GM19351 (cell line): ENCODE results near the gene CRYBB1.
"Not testable (repeated sequence)": the region's sequence is repeated elsewhere in the genome, so short reads cannot be mapped to it uniquely, and the experiment has no call there.

Source experiments
- ATAC-seq: cut with Tn5 transposase; IDR thresholded peaks from one replicate; pipeline ENCODE4 v1.9.1; 2021; ENCODE audit warnings: mild to moderate bottlenecking, moderate library complexity; ENCODE audit not compliant: unreplicated experiment

CRYBB1 gene

DNA sequence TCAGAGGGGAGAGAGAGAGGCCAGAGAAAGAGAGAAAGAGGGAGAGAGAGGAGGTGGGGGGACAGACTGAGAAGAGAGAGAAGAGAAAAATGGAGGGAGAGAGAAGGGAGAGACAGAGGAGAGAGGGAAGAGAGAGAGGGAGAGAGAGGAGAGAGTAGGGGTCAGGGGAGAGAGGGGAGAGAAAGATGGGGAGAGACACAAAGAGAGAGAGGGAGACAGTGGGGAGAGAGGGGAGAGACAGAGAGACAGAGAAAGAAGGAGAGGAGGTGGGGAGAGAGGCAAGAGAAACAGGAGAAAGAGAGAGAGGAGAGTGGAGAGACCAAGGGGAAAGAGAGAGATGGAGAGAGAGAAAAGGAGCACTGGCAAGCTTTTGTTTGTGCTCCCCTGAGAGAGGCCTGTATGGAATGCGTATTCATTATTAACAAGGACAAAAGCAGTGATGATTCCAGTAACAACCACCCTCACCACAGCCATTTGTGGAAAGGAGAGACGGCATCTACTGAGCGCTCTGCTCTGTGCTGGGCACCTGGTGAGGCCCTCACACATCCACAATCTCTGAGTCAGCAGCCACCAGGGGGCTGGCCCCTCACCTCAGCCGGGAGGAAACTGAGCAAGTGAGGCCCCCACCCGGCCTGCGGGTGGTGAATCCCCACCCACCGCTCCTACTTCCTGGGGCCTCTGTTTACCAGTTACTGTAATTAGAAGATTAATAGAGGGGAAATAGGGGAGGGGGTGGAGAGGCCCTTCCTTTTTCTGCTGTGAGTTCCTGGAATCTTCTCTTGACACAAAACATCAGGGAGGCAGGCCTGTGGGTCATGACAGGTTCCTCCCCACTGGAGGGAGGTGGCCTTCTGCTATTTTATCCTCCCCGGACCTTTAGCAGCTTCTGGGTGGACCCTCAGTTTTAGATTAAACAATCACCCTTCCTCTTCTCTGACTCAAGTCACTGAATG is 24.9 kb upstream of the CRYBB1 start:
- no peak for ATAC-seq

DNA sequence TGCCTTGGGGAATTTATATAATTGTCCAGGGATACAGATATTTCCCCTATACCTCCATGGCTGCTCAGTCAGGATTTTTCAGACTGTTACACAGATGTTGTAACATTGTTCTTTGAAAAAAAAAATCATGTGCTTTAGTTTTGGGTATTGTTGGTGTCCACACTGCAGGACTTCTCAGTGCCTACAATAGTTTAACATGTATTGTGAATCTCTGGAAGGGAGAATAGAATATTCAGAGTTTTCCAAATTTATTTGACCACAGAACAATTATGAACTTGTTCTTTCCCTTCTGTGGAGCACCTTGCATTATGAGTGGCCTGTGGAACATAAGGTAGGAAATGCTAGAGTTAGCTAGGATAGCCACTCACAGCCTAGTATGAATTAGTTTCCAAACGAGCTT is 18.5 kb upstream of the CRYBB1 start:
- ATAC-seq, result no peak

- no peak for ATAC-seq
Observed at GRCh38 chr22:26635117-26635516, 17.3 kb upstream of the CRYBB1 start.

- no peak for ATAC-seq
Observed at GRCh38 chr22:26634189-26634588, 16.4 kb upstream of the CRYBB1 start.

DNA sequence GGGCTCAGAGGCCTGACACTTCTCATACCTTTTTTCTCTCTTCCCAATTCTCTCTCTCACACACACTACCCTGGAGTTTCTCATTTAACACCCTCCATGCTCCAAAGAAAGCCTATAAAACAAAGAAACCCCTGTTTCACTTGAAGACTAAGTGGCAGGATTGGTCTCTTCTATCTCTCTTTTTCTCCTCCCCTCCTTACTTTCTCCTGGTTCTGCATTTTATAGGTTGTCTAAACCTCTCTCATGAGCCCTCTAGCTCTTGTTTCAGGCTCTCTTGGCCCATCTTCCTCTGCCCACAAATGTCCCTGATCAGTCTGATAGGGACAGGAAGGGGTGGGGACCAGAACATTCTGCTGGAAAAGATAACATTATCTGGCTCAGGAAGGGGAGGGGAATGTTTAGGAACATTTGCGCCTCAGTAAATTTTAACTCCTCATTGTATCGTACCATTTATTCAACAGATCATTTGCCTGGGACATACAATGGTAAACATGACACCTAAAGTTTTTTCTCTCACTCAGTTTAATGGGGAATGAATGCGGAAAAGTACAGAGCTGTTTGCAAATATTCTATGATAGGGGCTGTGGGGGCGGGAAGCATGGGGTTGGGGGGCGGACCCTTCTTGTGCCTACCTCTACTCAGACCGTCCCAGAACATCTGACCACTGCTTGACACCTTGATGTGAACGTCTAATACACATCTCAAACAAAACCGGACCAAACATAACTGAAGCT is 14.8 kb upstream of the CRYBB1 start:
- ATAC-seq, result no peak

DNA sequence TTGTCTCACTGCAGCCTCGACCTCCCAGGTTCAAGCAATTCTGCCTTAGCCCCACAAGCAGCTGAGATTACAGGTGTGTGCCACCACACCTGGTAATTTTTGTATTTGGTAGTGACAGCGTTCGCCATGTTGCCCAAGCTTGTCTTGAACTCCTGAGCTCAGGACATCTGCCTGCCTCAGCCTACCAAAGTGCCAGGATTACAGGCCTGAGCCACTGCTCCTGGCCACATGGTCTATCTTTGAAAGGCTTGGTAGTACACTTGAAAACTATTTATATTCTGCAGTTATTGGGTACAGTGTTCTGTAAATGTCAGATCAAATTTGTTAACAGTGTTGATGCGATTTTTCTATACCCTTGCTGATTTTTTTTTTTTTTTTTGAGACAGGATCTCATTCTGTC is 13.5 kb upstream of the CRYBB1 start:
- ATAC-seq, result no peak

DNA sequence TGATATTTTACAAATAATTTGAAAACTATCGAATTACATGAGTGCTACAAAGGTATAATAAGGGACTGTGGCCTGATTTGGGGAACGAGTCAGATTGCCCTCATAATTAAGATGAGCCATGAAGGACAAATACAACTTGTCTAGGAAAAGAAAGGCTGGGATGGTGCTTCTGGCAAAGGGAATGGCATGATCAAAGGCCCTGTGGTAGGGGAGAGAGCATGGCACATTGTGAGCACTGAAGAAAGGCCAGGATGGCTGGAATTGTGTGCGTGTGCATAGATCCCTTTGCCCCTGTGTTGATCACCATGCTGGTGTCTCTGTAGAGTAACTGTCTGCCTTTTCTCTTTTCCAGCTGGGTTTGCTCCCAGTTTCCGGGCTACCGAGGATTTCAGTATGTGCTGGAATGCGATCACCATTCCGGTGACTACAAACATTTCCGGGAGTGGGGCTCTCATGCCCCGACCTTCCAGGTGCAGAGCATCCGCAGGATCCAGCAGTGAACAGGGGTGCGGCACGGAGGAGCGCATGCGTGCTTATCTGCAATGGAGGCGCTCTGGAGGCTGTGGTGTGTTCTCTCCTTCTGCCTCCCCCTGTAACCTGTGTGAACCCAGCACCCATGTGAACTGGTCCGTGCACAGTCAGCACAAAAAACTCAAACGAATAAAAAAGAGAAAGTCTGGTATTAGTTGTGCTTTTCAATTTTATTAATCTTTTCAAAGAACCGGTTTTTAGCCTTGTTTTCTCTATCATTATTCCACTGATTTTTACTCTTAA is 12.3 kb upstream of the CRYBB1 start:
- ATAC-seq, result no peak

DNA sequence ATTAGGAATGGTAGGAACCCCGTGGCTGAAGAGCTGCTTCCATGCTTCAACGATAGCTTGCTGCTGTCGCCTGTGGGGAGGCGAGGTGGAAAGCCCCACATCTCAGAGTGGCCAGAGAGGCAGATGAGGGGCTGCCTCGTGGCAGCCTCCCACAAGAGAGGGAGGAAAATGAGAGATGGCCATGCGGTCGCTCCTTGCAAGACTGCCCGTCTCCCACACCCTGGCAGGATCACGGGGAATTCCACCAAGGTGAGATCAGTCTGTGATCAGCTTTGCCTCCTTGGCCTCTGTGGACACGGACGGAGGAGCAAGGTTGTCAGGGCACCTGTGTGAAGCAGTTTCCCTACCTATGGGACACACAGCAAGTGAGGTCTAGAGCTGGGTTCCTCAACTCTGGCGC is 7.0 kb upstream of the CRYBB1 start:
- ATAC-seq, result no peak

DNA sequence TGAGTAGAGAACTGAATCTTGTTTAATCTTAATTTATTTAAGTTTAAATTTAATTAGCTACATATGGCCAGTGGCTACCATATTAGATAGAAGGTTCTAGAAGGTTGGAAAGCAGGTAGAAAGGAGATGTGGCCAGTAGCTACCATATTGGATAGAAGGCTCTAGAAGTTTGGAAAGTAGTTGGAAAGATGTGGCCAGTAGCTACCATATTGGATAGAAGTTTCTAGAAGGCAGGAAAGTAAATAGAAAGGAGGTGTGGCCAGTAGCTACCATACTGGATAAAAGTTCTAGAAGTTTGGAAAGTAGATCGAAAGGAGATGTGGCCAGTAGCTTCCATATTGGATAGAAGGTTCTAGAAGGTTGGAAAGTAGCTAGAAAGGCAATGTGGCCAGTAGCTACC is 6.2 kb upstream of the CRYBB1 start:
- ATAC-seq, result no peak

GRCh38 chr22:26621663-26622062 is 3.8 kb upstream of the CRYBB1 start, which contains the start of gene CRYBA4:
TSS of gene CRYBA4 (plus strand) at chr22:26621963. CDS start at chr22:26622597, 634 bp downstream.
- ATAC-seq, result no peak

DNA sequence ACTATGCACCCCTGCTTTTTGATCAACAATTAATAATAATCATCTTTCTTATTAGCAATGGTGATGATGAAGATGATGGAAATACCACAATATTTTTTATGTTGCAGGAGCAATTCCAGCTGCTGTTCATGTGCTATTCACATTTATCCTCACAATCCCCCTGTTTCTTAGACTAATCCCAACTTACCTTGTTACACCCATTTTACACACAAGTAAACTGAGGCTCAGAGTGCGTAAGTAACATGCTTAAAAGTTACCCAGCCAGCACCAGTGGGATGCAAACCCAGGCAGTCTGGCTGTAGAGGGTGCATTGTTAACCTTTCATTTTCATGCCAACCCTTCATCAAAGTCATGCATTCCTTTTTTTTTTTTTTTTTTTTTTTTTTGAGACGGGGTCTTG is 2.4 kb upstream of the CRYBB1 start:
- no peak for ATAC-seq

DNA sequence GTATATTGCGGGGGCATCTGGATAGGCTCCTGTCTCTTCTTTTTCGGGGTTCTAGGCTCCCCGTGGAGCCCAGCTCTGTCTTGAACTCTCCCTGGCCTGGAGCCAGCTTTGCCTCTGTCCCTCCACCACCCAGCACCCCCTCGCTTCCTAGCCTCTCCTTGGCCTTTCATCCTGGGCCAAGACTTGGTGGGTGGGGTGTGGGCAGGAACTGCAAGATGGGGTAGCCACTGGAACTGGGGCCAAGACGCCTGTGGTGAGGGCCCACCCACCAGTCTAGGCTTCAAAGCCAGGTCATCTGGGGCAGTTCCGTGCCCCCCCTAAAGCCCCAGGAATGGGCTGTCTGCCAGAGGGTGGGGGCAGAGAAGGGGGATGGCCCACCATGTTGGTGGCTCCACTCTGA is 1.7 kb upstream of the CRYBB1 start:
- ATAC-seq, result no peak

GRCh38 chr22:26618455-26618854 is 628 bp upstream of the CRYBB1 start:
- no peak for ATAC-seq

DNA sequence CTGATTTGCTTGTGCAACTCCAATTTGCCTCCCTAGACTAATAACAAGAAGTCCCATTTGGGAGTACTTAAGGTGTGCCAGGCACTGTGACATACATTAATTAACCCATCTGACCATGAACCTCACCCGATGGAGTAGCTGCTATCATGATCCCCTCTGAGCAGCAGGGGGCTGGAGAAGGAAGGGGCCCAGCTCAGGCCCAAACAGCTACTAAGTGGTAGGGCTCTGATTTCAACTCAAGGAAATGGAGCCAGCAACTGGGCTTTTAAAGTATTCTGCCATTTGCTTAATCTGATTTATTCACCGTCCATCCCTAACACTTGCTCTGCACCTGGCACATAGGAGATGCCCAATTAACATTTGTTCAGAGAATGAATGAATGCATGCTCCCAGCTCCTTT is 1.2 kb downstream of the CRYBB1 start:
- no peak for ATAC-seq

DNA sequence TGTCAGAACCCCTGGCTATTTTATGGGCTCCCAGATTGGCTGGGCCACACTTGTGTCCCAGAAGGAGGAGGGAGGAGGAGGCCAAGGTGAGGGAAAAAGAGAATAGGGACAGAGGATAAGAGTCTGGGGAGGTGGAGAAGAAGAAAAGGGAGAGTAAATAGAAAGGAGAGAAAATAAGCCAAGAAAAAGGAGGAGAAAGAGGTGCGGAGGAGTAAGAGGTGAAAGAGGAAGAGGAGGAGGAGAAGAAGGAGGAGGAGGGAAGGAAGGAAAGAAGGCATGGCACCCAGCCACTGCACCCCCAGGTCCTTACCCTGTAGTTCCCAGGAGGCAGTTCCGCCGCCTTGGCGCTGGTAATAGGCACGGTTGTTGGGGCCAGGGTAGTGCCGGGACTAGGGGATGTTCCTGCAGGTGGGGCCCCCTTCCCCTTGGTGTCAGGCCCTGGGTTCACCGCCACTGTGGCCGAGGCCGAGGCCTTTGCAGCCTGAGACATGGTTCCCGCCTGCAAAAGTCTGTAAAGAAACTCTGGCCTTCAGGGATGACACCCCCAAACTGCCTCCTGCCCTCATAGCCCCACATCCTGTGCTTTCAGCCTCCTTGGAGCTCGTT is 1.9 kb downstream of the CRYBB1 start:
- ATAC-seq, result no peak

GRCh38 chr22:26615149-26615548 is 2.7 kb downstream of the CRYBB1 start:
- ATAC-seq, result no peak

DNA sequence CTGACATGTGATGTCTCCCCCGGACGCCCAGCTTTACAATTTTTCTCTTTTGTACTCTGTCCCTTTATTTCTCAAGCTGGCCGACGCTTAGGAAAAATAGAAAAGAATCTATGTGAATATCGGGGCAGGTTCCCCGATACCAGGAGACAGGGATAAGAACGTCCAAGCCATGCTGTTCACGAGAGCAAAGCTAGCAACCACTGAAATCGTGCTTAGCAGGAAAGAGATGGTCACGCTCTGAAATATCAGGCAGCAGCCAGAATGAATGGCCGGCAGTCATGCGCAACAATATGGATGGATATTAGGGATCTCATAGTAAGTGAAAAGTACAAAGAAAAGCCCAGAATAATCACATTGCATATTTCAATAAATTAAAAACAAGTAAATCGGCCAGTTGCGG is 3.5 kb downstream of the CRYBB1 start:
- ATAC-seq, result no peak

GRCh38 chr22:26613753-26614152 is 4.1 kb downstream of the CRYBB1 start:
- not testable (repeated sequence) for ATAC-seq

DNA sequence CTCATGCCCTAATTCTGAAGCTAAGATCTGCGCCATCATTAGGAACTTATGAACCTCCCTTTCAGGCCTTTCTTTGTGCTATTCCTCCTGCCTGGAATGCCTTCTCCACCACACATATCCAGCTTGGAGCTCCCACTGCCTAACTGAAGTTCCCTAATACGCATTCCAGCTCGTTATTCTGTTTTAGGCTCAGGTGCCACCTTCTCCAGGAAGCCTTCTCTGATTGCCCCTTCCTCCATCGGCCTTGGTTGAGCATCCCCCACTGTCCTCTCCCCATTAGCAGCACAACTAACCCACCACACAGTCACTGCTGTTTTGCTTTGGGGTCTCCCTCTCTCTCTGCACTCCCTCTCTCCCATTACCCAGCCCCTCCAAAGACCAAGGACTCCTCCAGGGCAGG is 5.2 kb downstream of the CRYBB1 start:
- no peak for ATAC-seq

- ATAC-seq, result no peak
Observed at GRCh38 chr22:26610996-26611395, 6.8 kb downstream of the CRYBB1 start.
